GM18508 (cell line): ENCODE results near the gene EMP2.
"Not testable (repeated sequence)": the region's sequence is repeated elsewhere in the genome, so short reads cannot be mapped to it uniquely, and the experiment has no call there.

Source experiments
- ATAC-seq: cut with Tn5 transposase; IDR thresholded peaks from one replicate; pipeline ENCODE4 v1.9.1; 2021; ENCODE audit warnings: moderate number of reproducible peaks; ENCODE audit not compliant: insufficient read depth, unreplicated experiment

EMP2 gene

GRCh38 chr16:10526962-10527361, 53.4 kb downstream of the EMP2 start:
- ATAC-seq = no peak

GRCh38 chr16:10525214-10525825, 55.1 kb downstream of the EMP2 start:
- no peak for ATAC-seq

- no peak for ATAC-seq
Observed at GRCh38 chr16:10522966-10523365, 57.4 kb downstream of the EMP2 start.

- no peak for ATAC-seq
Observed at GRCh38 chr16:10521681-10522274, 58.6 kb downstream of the EMP2 start.

GRCh38 chr16:10520869-10521578, 59.4 kb downstream of the EMP2 start:
- ATAC-seq = no peak

GRCh38 chr16:10519929-10520868, 60.2 kb downstream of the EMP2 start:
- ATAC-seq = no peak

- no peak for ATAC-seq
Observed at GRCh38 chr16:10519297-10519696, 61.1 kb downstream of the EMP2 start.

GRCh38 chr16:10518479-10519041, 61.8 kb downstream of the EMP2 start:
- no peak for ATAC-seq

- ATAC-seq = no peak
Observed at GRCh38 chr16:10517868-10518267, 62.5 kb downstream of the EMP2 start.

GRCh38 chr16:10514369-10515055, 65.9 kb downstream of the EMP2 start:
- no peak for ATAC-seq

GRCh38 chr16:10511829-10512228, 68.6 kb downstream of the EMP2 start:
- ATAC-seq = no peak

- ATAC-seq = no peak
Observed at GRCh38 chr16:10510279-10510678, 70.1 kb downstream of the EMP2 start.

GRCh38 chr16:10509534-10510025, 70.8 kb downstream of the EMP2 start:
- ATAC-seq = no peak

GRCh38 chr16:10505286-10505685, 75.1 kb downstream of the EMP2 start:
- ATAC-seq = not testable (repeated sequence)

GRCh38 chr16:10504404-10504885, 76.0 kb downstream of the EMP2 start:
- no peak for ATAC-seq

- no peak for ATAC-seq
Observed at GRCh38 chr16:10502776-10503175, 77.6 kb downstream of the EMP2 start.

- ATAC-seq = no peak
Observed at GRCh38 chr16:10501016-10501607, 79.3 kb downstream of the EMP2 start.

GRCh38 chr16:10500582-10500981, 79.8 kb downstream of the EMP2 start:
- no peak for ATAC-seq
